Esophagus squamous epithelium (tissue), 5 donors: Measurements from ENCODE around the gene GALNT17. TPM values are rescaled to one million over a fixed set of nuclear protein-coding genes. Genes with fewer than 3 reads are reported as not detected.
A peak's percentile ranks its signal among the peaks of the same experiment; 100 is the strongest.

Experiments used
- DNase-seq: peaks from one replicate; lab custom pipeline; 2025; lab: John Stamatoyannopoulos, UW
- H3K27ac ChIP-seq, 4 donors: fragments of 200-600 bp; sonication (generic); one replicate each; pipeline ENCODE4 v1.5.1; 2016 to 2019; ENCODE audit warnings: mild to moderate bottlenecking in 1 of 4
- H3K27me3 ChIP-seq, 4 donors: fragments of 200-600 bp; sonication (generic); 1 replicate in 3 of 4; 2 replicates in 1 of 4; pipeline versions ENCODE4 v1.5.1 to v1.6.0; 2017 to 2021; ENCODE audit warnings: antibody characterized with exemption in 1 of 4
- H3K36me3 ChIP-seq, 3 donors: fragments of 200-600 bp; sonication (generic); one replicate each; pipeline ENCODE4 v1.5.1; 2016 to 2019
- H3K4me1 ChIP-seq, 3 donors: fragments of 200-600 bp; sonication (generic); one replicate each; pipeline ENCODE4 v1.5.1; 2017 to 2019
- H3K4me3 ChIP-seq, 4 donors: fragments of 200-600 bp; sonication (generic); 1 replicate in 3 of 4; 2 replicates in 1 of 4; pipeline ENCODE4 v1.5.1; 2016 to 2019; ENCODE audit warnings: mild to moderate bottlenecking in 2 of 4, moderate library complexity in 1 of 4
- H3K9me3 ChIP-seq, 3 donors: fragments of 200-600 bp; sonication (generic); one replicate each; pipeline ENCODE4 v1.5.1; 2016 to 2019
- POLR2A ChIP-seq, 4 donors: fragments of 450-650 bp; IDR thresholded peaks; one replicate each; pipeline ENCODE4 v1.6.1; 2017; ENCODE audit warnings: antibody characterized with exemption in 4 of 4, mild to moderate bottlenecking in 4 of 4, moderate library complexity in 3 of 4
- WGBS, 2 donors: methylation state at CpG; one replicate each; pipeline ENCODE4 v1.1.5; 2018; 5-methylcytosine and 5-hydroxymethylcytosine counted together
- intact Hi-C: fragments of 100-400 bp; cut with DNase I; formaldehyde crosslinking; loops from one replicate; pipeline ENCODE4 v1.15.0; 2022
- total RNA-seq, 4 donors: library from RNA; depleted of rRNA; stranded (reverse); fragments of >200 nt; gene quantifications; one replicate each; pipeline ENCODE4 v1.1.0, GENCODE V29; 2016
- TF ChIP-seq, protein P1 (sequence below), 6 experiments: fragments of 450-650 bp in 4 of 6; fragments of 200-600 bp in 2 of 6; sonication (generic) in 2 of 6; IDR thresholded peaks; one replicate each; pipeline ENCODE4 v1.5.1; 2016 to 2019; ENCODE audit warnings: antibody characterized with exemption in 6 of 6, mild to moderate bottlenecking in 4 of 6, moderate library complexity in 4 of 6
- donor health status: DM: yes; HTN: yes; CAD: no.

Gene GALNT17
- total RNA-seq, 4 donors from 2014 or later = 1.6 to 22.1 (median 2.5) TPM

- no peaks in the 10 kb centered on the region for H3K4me1 ChIP-seq
- H3K27me3 ChIP-seq = no peaks in the 10 kb centered on the region
- H3K27ac ChIP-seq = no peak overlapping the region
- WGBS, 2 donors = 80 to 83% methylated on average over 5 of the region's 5 CpGs
- H3K36me3 ChIP-seq = no peaks in the 10 kb centered on the region
- no peak overlapping the region for H3K4me3 ChIP-seq
- intact Hi-C loops = no loop called here
- no peak for TF ChIP-seq POLR2A (IDR thresholded peaks at IDR 0.05)
- H3K9me3 ChIP-seq = peaks cover 0 to 18% (median 0%) of the 10 kb centered on the region in 3 donors
- no peak for DNase-seq
Measured at GRCh38 chr7:71384094-71384493, 252.2 kb downstream of the GALNT17 start.

DNA sequence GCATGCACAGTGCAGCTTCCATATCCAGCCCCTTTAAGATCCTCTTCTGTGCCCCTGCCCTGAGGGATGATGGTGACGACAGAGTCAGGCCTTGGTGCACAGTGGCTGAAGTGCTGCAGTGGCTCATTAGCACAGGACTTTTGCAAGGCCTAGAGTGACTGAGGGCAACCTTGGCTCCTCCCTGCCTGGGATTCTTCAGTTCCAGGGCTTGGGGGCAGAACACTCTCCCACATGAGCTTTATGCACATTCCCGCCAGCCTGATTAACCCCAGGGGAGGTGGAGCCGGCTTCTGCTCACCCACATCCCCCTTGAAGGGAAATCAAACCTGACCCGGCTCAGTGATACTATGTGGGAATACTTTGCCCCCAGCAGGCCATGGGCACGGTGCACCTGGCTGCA, 253.4 kb downstream of the GALNT17 start:
- Histone ChIP-seq H3K4me1 (no peaks in the 10 kb centered on the region), H3K4me3 (no peak overlapping the region), H3K27ac (no peak overlapping the region), H3K27me3 (no peaks in the 10 kb centered on the region), H3K9me3 (peaks cover 0 to 18% (median 0%) of the 10 kb centered on the region in 3 donors), H3K36me3 (no peaks in the 10 kb centered on the region)
- DNase-seq = no peak
- intact Hi-C loops = no loop called here
- TF ChIP-seq, protein P1, sequence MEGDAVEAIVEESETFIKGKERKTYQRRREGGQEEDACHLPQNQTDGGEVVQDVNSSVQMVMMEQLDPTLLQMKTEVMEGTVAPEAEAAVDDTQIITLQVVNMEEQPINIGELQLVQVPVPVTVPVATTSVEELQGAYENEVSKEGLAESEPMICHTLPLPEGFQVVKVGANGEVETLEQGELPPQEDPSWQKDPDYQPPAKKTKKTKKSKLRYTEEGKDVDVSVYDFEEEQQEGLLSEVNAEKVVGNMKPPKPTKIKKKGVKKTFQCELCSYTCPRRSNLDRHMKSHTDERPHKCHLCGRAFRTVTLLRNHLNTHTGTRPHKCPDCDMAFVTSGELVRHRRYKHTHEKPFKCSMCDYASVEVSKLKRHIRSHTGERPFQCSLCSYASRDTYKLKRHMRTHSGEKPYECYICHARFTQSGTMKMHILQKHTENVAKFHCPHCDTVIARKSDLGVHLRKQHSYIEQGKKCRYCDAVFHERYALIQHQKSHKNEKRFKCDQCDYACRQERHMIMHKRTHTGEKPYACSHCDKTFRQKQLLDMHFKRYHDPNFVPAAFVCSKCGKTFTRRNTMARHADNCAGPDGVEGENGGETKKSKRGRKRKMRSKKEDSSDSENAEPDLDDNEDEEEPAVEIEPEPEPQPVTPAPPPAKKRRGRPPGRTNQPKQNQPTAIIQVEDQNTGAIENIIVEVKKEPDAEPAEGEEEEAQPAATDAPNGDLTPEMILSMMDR (IDR thresholded peaks at IDR 0.05) = no peak
- no peak for TF ChIP-seq POLR2A (IDR thresholded peaks at IDR 0.05)
- WGBS, 2 donors = 43 to 51% methylated on average over 1 to 2 of the region's 5 CpGs

- DNase-seq = no peak
- peaks cover 0 to 9% (median 0%) of the 10 kb centered on the region in 3 donors for H3K9me3 ChIP-seq
- no peak for TF ChIP-seq POLR2A (IDR thresholded peaks at IDR 0.05)
- TF ChIP-seq, protein P1 (IDR thresholded peaks at IDR 0.05) = no peak
Measured at GRCh38 chr7:71386152-71386785, 254.3 kb downstream of the GALNT17 start.

GRCh38 chr7:71388181-71388580, 256.2 kb downstream of the GALNT17 start:
- TF ChIP-seq POLR2A (IDR thresholded peaks at IDR 0.05) = no peak
- TF ChIP-seq, protein P1 (IDR thresholded peaks at IDR 0.05) = no peak
- H3K9me3 ChIP-seq = no peaks in the 10 kb centered on the region
- no peaks in the 10 kb centered on the region for H3K4me1 ChIP-seq
- intact Hi-C loops = no loop called here
- H3K27ac ChIP-seq = no peak overlapping the region
- no peak for DNase-seq
- no peaks in the 10 kb centered on the region for H3K27me3 ChIP-seq
- no peak overlapping the region for H3K4me3 ChIP-seq
- 85 to 90% methylated on average over 10 to 11 of the region's 14 CpGs for WGBS, 2 donors
- H3K36me3 ChIP-seq = no peaks in the 10 kb centered on the region

More at GRCh38 chr7:71386152-71386785, 254.3 kb downstream of the GALNT17 start:
- Histone ChIP-seq H3K27me3 (no peaks in the 10 kb centered on the region), H3K36me3 (no peaks in the 10 kb centered on the region), H3K4me1 (no peaks in the 10 kb centered on the region), H3K4me3 (no peak overlapping the region), H3K27ac (no peak overlapping the region)
- 75 to 80% methylated on average over 12 of the region's 12 CpGs for WGBS, 2 donors
- intact Hi-C loops = no loop called here

- H3K36me3 ChIP-seq = no peaks in the 10 kb centered on the region
- no peak for DNase-seq
- H3K27me3 ChIP-seq = no peaks in the 10 kb centered on the region
- no peaks in the 10 kb centered on the region for H3K4me1 ChIP-seq
- H3K9me3 ChIP-seq = no peaks in the 10 kb centered on the region
- TF ChIP-seq, protein P1 (IDR thresholded peaks at IDR 0.05) = no peak
- TF ChIP-seq POLR2A (IDR thresholded peaks at IDR 0.05) = no peak
- no peak overlapping the region for H3K4me3 ChIP-seq
- WGBS, 2 donors = 70 to 76% methylated on average over 2 to 7 of the region's 7 CpGs
- intact Hi-C loops = no loop called here
- H3K27ac ChIP-seq = peak overlapping the region in 1 of 4 donors; percentile 64
Measured at GRCh38 chr7:71389976-71390375, 258.0 kb downstream of the GALNT17 start.
